Pancreas (tissue), 10 donors: ENCODE measurements around the gene EPGN. TPM values are rescaled to one million over a fixed set of nuclear protein-coding genes. Genes with fewer than 3 reads are reported as not detected.

Experiments used
- ATAC-seq, 4 donors: fragments of 200-7000 bp; cut with Tn5 transposase; one replicate each; pipeline versions ENCODE4 v1.8.0 to v1.9.1; 2020; ENCODE audit warnings: mild to moderate bottlenecking in 4 of 4, moderate library complexity in 4 of 4
- DNase-seq, 6 donors: peaks; one replicate each; pipeline ENCODE4 v3.0.0-alpha.2; 2020
- FAIRE-seq: peaks from 2 replicates; lab custom pipeline; 2012; peaks lifted over from hg19 to GRCh38; lab: Jason Lieb, UNC
- H3K27ac ChIP-seq, 4 donors: fragments of 200-600 bp; sonication (generic); 1 replicate in 3 of 4; 2 replicates in 1 of 4; pipeline versions ENCODE4 v1.5.0 to v1.8.0; 2020
- H3K27me3 ChIP-seq, 4 donors: fragments of 200-600 bp; one replicate each; pipeline ENCODE4 v1.8.0; 2021
- H3K36me3 ChIP-seq, 3 donors: fragments of 200-600 bp; sonication (generic) in 1 of 3; one replicate each; pipeline versions ENCODE4 v1.5.0 to v1.8.0; 2020 to 2021
- H3K4me1 ChIP-seq, 3 donors: fragments of 200-600 bp; one replicate each; pipeline ENCODE4 v1.8.0; 2021
- H3K4me3 ChIP-seq, 4 donors: fragments of 200-600 bp; sonication (generic) in 2 of 4; one replicate each; pipeline versions ENCODE4 v1.5.0 to v1.8.0; 2020 to 2021
- H3K9me3 ChIP-seq, 4 donors: fragments of 200-600 bp; one replicate each; pipeline ENCODE4 v1.8.0; 2021
- CTCF ChIP-seq, 4 donors: fragments of 200-600 bp; sonication (generic) in 3 of 4; IDR thresholded peaks; one replicate each; pipeline versions ENCODE4 v1.5.0 to v1.8.0; 2021; ENCODE audit warnings: antibody characterized with exemption in 4 of 4
- WGBS, 2 donors: extraction: QIAGEN DNeasy Blood & Tissue Kit; methylation state at CpG; one replicate each; pipeline ENCODE4 v1.1.7; 2013; 5-methylcytosine and 5-hydroxymethylcytosine counted together
- intact Hi-C, 3 donors: fragments of 100-400 bp; cut with DNase I; formaldehyde crosslinking; loops; one replicate each; pipeline versions ENCODE4 v1.11.1 to v1.14.2; 2022
- polyA plus RNA-seq, 2 donors: library from polyadenylated mRNA; stranded (reverse); fragments of 200-250 nt; gene quantifications; one replicate each; pipeline ENCODE4 v1.2.3, GENCODE V29; 2013
- total RNA-seq, 6 donors: library from RNA; stranded (reverse); fragmentation: NEBNext Ultra II Directional in 4 of 6; extraction: Animal tissue kit (Norgen Biotek cat#: 25700) in 4 of 6; gene quantifications; one replicate each; pipeline versions ENCODE4 v1.2.1 to v1.2.4, GENCODE V29; 2021 to 2023
- donor health status: healthy with polysubstance abuse.
- donor health status: DM: no; HTN: no; CAD: no; lungs with moderate emphysema.
- donor health status: DM: no; HTN: no; CAD: no.
- donor health status: control.
- donor health status: control.
- donor health status: Bipolar disorder and iron deficiency.
- donor health status: DM: yes; HTN: yes; CAD: no.
- donor health status: DM: no; HTN: no; CAD: no.
- donor health status: DM: no; HTN: no; CAD: no.
- donor health status: DM: yes; HTN: yes; CAD: no.

EPGN gene
- total and polyA plus RNA-seq, 8 donors = 0.24 TPM; not detected in 7

- 70 to 82% methylated on average over 2 of the region's 2 CpGs for WGBS, 2 donors
- FAIRE-seq = no peak
- no peaks in the 10 kb centered on the region for H3K36me3 ChIP-seq
- no peaks in the 10 kb centered on the region for H3K4me1 ChIP-seq
- intact Hi-C loops = loop anchor here in 2 of 3 donors (10.0 kb wide), 2 partner anchors 123 to 133 kb away; no protein-coding TSS in a partner anchor
- H3K27me3 ChIP-seq = no peaks in the 10 kb centered on the region
- TF ChIP-seq CTCF (IDR thresholded peaks at IDR 0.05) = no peak
- no peaks in the 10 kb centered on the region for H3K9me3 ChIP-seq
- H3K4me3 ChIP-seq = no peak overlapping the region
- ATAC-seq = no peak
- no peak for DNase-seq
- no peak overlapping the region for H3K27ac ChIP-seq
Measured at GRCh38 chr4:74318276-74318675, 10.0 kb downstream of the EPGN start.

DNA sequence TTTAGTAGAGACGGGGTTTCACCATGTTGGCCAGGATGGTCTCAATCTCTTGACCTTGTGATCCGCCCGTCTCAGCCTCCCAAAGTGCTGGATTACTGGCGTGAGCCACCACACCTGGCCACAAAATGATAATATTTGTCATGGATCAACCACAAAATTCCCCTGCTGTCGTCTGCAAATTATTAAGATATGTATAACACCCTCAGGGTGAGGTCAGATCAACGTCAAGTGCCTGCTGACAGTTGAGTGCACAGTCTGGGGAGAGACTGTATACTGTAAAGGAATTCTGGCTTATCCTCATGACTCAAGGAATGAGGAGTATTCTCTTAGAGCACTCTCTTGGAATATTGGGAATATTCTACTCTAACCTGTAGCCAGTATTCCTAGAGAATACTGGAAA lies 11.2 kb downstream of the EPGN start:
- H3K4me1 ChIP-seq = no peaks in the 10 kb centered on the region
- H3K36me3 ChIP-seq = no peaks in the 10 kb centered on the region
- intact Hi-C loops = loop anchor here in 2 of 3 donors (10.0 kb wide), 2 partner anchors 125 to 135 kb away; no protein-coding TSS in a partner anchor
- no peak for TF ChIP-seq CTCF (IDR thresholded peaks at IDR 0.05)
- H3K27ac ChIP-seq = no peak overlapping the region
- 61 to 62% methylated on average over 6 of the region's 6 CpGs for WGBS, 2 donors
- H3K9me3 ChIP-seq = no peaks in the 10 kb centered on the region
- no peaks in the 10 kb centered on the region for H3K27me3 ChIP-seq
- FAIRE-seq = no peak
- ATAC-seq = no peak
- no peak for DNase-seq
- H3K4me3 ChIP-seq = no peak overlapping the region

DNA sequence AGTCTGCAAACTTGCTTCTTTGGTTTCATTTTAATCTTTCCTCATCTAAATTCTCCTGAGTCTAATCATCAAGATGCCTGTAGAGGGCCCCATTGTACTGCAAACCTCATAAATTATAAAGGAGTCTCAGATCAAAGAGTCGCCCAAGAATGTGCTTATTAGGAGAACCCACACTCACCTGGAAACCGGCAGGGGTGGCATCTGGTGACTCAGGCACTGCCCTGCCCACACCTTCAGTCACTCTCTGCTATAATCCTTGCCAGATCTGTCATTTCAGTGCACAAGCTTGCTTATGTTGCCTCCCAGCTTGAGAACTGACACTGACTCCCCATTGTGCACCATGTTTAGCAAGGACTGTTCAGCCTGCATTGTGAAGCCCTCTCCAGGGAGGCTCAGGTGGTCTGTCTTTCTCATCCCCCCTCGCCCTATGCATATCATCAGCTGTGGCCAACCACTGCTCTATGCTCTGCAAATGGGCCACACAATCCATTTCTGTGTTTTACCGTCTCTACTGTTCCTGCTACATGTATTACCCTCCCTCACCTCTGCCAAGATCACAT lies 12.4 kb downstream of the EPGN start:
- Histone ChIP-seq H3K27ac (no peak overlapping the region), H3K4me3 (no peak overlapping the region), H3K9me3 (no peaks in the 10 kb centered on the region), H3K27me3 (no peaks in the 10 kb centered on the region), H3K36me3 (no peaks in the 10 kb centered on the region), H3K4me1 (no peaks in the 10 kb centered on the region)
- intact Hi-C loops = no loop called here
- peak in 2 of 4 donors; percentile 10 to 16 for TF ChIP-seq CTCF (IDR thresholded peaks at IDR 0.05)
- ATAC-seq (peak; percentile 60 to 96 (median 92)), FAIRE-seq (no peak), DNase-seq (peak in 3 of 6 donors; percentile 11 to 54 (median 17))
- 41 to 50% methylated on average over 4 of the region's 4 CpGs for WGBS, 2 donors

- no peak for ATAC-seq
Measured at GRCh38 chr4:74322301-74322700, 14.0 kb downstream of the EPGN start.

More at GRCh38 chr4:74322301-74322700, 14.0 kb downstream of the EPGN start:
- DNase-seq (no peak), FAIRE-seq (no peak)
- intact Hi-C loops = no loop called here
- no peak for TF ChIP-seq CTCF (IDR thresholded peaks at IDR 0.05)
- Histone ChIP-seq H3K27ac (no peak overlapping the region), H3K4me1 (no peaks in the 10 kb centered on the region), H3K9me3 (no peaks in the 10 kb centered on the region), H3K36me3 (no peaks in the 10 kb centered on the region), H3K4me3 (no peak overlapping the region), H3K27me3 (no peaks in the 10 kb centered on the region)
- 67 to 74% methylated on average over 3 of the region's 3 CpGs for WGBS, 2 donors
